ENCODE results near the gene DIP2C.

DIP2C gene

DNA sequence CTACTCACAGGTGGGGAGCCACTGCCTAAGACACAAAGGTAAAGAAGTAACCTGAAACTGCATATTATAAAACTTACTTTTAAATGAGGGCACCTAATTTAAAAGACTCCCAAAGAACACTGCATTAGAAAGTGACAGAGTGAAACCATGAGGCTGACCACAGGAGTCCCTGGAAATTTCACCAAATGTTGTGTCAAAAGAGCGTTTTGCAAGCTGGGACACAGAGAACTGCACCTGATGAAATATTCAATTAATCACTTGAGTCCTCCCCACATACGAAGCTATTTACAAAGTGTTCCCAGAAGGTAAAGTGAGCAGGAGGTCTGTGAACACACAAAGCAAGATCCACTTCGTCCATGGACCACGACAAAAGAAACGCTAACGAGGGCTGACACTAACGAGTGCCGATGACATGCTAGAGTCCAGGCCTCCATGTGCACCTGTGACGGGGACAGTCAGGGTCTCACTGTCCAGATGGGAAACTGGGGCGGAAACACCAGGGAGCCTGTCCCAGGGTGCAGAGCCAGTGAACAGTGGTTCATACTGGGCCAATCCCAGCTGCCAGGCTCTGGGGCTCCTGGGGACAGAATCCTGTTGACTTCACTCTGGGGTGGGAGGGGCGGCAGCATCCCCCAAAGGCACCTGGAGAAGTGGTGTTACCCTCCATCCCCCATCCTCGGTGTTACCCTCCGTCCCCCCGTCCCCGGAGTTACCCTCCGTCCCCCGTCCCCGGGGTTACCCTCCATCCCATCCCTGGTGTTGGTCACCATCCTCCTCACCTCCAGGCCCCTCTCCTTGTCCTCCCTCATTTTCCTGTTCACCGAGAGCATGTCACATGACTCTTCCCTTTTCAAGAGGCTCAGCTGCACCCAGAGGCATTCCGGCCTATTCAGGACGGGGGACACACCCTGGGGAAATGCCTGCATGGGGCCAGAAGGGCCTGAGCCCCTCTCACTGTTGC is 63.4 kb downstream of the DIP2C start:
- no peak for DNase-seq (ENCODE audit: low read depth)

GRCh38 chr10:625333-625696 is 64.2 kb downstream of the DIP2C start:
- DNase-seq (ENCODE audit: low read depth), result no peak

GRCh38 chr10:624605-625332 is 64.7 kb downstream of the DIP2C start:
- no peak for DNase-seq (ENCODE audit: low read depth)

- no peak for DNase-seq (ENCODE audit: low read depth)
Observed at GRCh38 chr10:624312-624604, 65.2 kb downstream of the DIP2C start.

- DNase-seq (ENCODE audit: low read depth), result no peak
Observed at GRCh38 chr10:623477-624311, 65.8 kb downstream of the DIP2C start.

DNA sequence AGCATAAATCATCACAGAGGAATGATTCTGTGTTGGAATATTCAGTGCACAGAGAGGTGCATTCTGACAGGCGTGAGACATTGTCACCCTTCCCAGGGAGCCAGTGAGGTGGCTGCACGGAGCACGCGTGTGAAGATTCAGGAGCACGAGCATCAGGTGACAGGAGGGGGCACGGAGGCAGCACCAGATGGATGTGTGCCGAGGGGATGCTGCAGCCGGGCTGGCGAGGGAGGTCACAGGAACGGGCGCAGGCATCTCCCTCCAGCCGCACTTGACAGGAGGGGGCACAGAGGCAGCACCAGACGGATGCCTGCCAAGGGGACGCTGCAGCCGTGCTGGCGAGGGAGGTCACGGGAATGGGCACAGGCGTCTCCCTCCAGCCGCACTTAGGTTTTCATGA is 66.5 kb downstream of the DIP2C start:
- no peak for DNase-seq (ENCODE audit: low read depth)

GRCh38 chr10:621981-622740 is 67.3 kb downstream of the DIP2C start:
- no peak for DNase-seq (ENCODE audit: low read depth)

GRCh38 chr10:621513-621912 is 68.0 kb downstream of the DIP2C start:
- DNase-seq (ENCODE audit: low read depth), result no peak

- no peak for DNase-seq (ENCODE audit: low read depth)
Observed at GRCh38 chr10:620971-621370, 68.5 kb downstream of the DIP2C start.

- no peak for DNase-seq (ENCODE audit: low read depth)
Observed at GRCh38 chr10:620417-620816, 69.1 kb downstream of the DIP2C start.

DNA sequence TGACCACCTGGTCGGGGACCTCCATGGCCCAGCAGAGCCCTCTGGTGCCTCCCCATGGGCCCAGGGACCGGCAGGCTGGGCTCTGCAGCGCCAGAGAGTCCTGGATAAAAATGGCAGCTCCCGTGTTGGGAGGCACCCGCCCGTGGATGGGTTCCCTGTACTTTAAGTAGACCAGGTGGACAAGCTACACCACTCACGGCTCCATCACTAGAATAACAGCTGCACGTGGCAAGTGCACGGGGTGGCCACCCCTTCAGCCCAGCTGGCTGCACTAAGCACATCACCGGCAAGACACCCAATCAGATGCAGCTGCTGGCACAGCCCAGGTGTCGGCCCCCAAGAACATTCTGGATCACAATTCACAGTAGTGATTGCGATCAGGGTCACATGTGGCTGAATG is 69.8 kb downstream of the DIP2C start:
- no peak for DNase-seq (ENCODE audit: low read depth)

GRCh38 chr10:618229-618989 is 71.1 kb downstream of the DIP2C start:
- DNase-seq (ENCODE audit: low read depth), result no peak

DNA sequence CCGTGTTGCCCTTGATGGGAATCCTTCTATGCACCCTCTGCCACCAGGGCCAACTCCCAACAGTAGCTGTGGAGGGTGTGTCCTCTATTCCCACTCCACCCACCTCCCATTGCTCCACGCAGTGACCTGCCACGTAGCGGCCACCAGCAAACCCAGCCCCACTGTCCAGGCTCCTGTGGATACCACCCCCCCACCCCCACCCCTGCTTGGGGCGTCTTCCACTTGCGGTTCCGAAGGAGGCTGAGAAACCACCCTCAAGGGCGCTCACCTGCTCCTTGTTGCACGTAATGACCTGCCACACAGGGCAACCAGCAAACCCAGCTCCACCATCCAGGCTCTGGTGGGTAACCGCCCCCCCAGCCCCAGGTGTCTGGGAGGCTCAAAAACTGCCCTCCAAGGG is 72.0 kb downstream of the DIP2C start:
- DNase-seq (ENCODE audit: low read depth), result no peak

- DNase-seq (ENCODE audit: low read depth), result no peak
Observed at GRCh38 chr10:615583-616152, 73.8 kb downstream of the DIP2C start.

GRCh38 chr10:614790-615582 is 74.5 kb downstream of the DIP2C start:
- no peak for DNase-seq (ENCODE audit: low read depth)

GRCh38 chr10:614139-614711 is 75.2 kb downstream of the DIP2C start:
- no peak for DNase-seq (ENCODE audit: low read depth)

GRCh38 chr10:613271-614138 is 76.0 kb downstream of the DIP2C start:
- DNase-seq (ENCODE audit: low read depth), result no peak

GRCh38 chr10:612696-613095 is 76.8 kb downstream of the DIP2C start:
- DNase-seq (ENCODE audit: low read depth), result no peak

Data from activated gamma-delta T cell treated with anti-CD3 and anti-CD28 coated beads, Interleukin-2, amount 50 U/mL, for 16 hours (primary cell).